ENCODE results near the gene LILRA1.
"Not testable (repeated sequence)": the region's sequence is repeated elsewhere in the genome, so short reads cannot be mapped to it uniquely, and the experiment has no call there.

LILRA1 gene

DNA sequence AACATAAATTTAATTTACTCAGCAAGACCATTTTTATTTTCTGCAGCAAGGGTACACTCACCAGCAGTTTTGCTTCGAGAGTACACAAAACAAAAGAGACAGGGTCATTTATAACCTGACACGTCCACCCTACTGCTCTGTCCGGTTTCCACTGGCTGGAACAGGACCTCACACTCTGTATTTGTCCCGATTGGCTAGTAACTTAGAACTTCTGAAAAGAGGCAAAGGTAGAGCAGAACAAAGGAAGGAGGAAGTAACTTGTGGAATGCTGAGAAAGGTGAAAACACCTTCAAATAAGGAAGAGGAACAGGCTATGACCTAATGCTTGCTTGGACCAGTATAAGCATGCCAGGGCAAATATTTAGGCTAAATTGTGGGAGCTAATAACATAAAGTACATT lies 34.5 kb downstream of the LILRA1 start:
- DNase-seq, result not testable (repeated sequence)

DNA sequence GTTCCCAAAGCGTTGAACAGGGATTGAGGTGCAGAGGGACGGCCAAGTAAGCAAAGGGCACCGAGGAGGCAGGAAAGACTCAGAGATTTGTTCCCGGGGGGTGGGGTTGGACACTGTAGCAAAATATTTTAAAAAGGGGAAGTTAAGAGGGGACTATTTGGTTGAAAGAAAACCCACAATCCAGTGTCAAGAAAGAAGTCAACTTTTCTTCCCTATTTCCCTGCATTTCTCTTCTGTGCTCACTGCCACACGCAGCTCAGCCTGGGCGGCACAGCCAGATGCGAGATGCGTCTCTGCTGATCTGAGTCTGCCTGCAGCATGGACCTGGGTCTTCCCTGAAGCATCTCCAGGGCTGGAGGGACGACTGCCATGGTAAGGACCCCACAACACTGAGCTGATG lies 36.8 kb downstream of the LILRA1 start, which contains the start of gene LILRB1:
LILRB1 (plus strand) TSS at position 223 of the 400 bp plus-strand sequence. CDS start 590 bp downstream, outside the sequence.
- DNase-seq, result not testable (repeated sequence)

DNA sequence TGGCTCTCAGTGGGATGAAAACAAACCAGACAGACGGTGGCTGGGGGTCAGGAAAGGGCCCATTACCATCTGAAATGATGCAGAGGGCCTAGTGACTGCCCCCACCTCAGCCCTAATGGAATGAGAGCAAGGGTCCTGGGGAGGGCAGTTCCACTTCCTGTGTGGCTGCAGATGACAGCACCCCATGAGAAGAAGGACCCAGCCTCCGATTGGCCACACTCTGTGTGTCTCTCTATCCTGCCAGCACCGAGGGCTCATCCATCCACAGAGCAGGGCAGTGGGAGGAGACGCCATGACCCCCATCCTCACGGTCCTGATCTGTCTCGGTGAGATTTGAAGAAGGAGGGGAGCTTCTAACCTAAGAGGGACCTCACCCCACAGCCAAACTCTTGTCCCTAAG lies 37.4 kb downstream of the LILRA1 start:
- DNase-seq, result no peak

DNA sequence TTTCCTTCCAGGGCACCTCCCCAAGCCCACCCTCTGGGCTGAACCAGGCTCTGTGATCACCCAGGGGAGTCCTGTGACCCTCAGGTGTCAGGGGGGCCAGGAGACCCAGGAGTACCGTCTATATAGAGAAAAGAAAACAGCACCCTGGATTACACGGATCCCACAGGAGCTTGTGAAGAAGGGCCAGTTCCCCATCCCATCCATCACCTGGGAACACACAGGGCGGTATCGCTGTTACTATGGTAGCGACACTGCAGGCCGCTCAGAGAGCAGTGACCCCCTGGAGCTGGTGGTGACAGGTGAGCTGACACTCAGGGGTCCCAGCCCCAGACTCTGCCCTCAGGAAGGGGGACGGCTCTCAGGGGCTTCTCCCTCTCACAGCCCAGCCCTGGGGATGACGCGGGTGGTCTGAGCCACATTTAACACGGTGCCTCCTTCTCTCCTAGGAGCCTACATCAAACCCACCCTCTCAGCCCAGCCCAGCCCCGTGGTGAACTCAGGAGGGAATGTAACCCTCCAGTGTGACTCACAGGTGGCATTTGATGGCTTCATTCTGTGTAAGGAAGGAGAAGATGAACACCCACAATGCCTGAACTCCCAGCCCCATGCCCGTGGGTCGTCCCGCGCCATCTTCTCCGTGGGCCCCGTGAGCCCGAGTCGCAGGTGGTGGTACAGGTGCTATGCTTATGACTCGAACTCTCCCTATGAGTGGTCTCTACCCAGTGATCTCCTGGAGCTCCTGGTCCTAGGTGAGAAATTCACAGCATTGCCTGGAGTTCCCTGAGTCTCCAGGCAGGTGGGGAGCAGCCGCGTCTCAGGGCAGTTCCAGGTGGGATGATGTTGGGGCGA lies 38.3 kb downstream of the LILRA1 start:
- DNase-seq, result not testable (repeated sequence)

DNA sequence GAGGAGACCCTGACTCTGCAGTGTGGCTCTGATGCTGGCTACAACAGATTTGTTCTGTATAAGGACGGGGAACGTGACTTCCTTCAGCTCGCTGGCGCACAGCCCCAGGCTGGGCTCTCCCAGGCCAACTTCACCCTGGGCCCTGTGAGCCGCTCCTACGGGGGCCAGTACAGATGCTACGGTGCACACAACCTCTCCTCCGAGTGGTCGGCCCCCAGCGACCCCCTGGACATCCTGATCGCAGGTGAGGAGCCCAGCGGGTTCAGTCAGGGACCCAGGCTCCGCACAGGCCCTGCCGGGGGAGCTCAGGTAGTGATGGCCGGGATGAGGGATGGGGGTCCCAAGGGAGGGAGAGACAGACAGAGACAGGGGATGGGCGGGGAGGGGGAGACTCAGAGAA lies 39.1 kb downstream of the LILRA1 start:
- not testable (repeated sequence) for DNase-seq

DNA sequence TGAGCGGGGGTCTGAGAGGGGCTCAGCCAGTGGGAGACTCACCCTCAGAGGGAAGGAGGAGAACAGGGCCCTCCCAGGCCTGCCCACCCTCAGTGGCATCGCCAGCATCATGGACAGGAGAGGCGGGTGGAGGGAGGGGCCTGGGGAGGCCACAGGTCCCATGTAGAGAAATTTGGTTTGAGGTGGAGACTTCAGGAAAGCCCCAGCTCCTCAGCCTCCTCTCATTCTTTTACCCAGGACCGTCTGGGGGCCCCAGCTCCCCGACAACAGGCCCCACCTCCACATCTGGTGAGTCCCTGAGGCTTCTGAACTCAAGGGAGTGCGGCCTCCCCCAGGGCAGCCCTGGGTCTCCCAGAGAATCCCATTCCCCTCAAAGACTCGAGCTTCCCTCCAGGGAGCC lies 40.0 kb downstream of the LILRA1 start:
- no peak for DNase-seq

DNA sequence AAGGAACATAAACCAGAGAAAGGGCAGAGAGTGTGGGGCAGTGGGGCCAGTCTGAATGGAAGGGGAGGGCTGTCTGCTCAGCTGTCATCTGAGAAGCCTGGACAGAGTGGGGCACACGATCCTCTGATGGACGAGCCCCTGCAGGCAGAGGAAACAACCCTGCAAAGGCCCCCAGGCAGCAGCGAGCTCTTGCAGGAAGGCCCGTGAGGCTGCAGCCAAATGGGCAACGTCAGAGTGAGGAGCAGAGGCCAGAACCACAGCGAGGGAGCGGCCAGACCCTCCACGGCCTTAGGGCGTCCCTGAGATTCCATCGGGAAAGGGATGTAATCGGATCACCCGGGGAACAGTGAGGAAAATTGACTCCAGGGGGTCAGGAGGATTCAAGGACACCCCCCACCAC lies 42.6 kb downstream of the LILRA1 start:
- DNase-seq, result not testable (repeated sequence)

DNA sequence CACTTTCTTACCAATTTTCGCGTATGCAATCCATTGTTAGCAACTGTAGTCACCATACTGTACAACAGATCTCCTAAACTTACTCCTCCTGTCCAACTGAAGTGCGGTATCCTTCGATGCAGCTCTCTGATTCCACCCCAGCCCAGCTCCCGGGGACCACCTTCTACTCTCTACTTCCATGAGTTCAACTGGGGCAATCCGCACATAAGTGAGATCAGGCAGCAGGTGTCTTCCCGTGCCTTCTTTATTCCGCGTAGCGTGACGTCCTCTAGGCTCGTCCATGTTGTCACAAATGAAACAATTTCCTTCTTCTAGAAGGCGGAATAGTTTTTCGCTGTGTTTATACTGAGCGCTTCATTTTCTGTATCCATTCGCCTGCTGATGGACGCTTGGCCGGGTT lies 45.3 kb downstream of the LILRA1 start:
- no peak for DNase-seq

DNA sequence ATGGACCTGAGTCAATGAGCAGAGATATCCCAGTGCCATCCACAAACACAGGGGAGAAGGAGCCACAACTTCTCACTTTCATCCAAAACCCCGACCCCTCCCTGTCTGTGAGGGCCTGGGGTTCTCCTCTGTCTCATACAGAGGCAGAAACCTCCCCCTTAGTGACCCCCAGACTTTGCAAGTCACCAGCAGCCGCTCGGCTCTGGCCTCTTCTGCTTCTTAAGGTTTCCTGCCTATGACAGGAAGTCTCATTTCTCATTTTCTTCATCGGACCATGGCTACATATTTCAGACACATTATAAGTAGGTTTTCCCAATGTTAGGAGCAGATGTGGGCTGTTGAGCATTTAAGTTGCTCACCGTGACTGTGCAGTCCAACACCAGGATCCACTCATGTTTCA lies 49.5 kb downstream of the LILRA1 start:
- not testable (repeated sequence) for DNase-seq

DNA sequence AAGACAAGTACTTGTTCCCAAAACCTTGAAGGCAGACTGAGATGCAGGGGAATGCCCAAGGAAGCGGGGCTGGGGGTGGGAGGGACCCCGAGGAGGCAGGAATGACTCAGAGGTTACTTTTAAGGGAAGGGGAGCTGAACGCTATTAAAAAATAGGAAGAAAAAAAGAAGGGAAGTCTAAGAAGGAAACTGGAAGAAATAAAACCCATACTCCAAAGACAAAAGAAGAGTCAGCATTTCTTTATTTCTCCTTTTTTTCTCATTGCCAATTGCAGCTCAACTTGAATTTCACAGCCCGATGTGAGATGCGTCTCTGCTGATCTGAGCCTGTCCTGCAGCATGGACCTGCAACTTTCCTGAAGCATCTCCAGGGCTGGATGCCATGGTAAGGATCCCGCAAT lies 50.2 kb downstream of the LILRA1 start:
- not testable (repeated sequence) for DNase-seq

DNA sequence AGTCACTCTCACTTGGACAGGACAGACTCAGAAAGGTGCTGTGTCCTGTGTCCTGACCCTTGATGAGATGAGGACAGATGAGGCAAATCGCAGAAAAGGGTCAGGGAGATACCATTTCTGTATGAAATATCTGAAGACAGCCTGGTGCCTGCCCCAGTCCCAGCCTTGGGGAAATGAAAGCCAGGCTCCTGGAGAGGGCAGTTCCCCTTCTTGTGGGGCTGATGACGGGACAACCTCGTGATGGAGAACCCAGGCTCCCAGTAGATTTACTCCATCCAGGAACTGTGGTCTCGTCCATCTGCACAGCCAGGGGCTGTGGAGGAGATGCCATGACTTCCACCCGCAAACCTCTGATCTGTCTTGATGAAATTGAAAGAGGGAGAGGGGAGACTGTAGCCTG lies 50.6 kb downstream of the LILRA1 start:
- no peak for DNase-seq

DNA sequence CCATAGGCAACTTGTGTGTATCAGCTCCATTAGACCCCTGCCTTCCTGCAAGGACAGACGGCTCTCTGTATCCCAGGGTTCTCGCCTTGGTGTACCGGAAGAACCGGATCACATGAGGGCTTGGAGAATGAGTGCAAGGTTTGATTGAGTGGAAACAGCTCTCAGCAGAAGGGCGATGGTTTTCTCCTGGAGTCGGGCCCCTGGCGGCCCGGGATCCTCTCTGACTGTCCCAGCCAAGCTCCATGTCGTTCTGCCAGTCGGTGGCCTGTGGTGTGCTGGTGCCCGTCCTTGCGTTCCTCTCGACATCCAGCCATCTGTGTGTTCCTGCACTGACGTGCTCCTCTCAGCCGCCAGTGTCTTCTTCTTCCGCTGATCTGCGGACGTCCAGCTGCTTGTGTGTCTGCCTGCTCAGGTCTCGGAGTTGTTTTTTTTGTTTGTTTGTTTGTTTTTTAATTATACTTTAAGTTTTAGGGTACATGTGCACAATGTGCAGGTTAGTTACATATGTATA lies 53.0 kb downstream of the LILRA1 start:
- no peak for DNase-seq

DNA sequence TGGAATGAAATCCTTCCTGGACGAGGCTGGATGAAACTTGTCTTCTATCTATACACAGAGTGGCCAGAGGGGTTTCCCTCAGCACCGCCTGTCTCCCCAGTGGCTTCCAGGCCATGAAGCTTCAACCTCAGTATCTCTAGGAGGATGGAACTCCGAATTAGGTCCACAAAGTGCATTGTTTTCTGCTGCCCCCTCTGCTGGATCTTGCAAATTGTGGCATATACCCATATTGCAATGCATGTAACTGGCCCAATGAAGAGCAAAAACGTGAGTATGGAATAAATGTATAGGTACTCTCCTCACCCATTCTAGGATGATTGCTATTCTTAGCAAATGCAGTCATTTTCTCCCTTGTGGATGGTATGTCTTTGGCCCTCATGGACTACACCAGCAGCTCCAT lies 54.7 kb downstream of the LILRA1 start:
- no peak for DNase-seq

DNA sequence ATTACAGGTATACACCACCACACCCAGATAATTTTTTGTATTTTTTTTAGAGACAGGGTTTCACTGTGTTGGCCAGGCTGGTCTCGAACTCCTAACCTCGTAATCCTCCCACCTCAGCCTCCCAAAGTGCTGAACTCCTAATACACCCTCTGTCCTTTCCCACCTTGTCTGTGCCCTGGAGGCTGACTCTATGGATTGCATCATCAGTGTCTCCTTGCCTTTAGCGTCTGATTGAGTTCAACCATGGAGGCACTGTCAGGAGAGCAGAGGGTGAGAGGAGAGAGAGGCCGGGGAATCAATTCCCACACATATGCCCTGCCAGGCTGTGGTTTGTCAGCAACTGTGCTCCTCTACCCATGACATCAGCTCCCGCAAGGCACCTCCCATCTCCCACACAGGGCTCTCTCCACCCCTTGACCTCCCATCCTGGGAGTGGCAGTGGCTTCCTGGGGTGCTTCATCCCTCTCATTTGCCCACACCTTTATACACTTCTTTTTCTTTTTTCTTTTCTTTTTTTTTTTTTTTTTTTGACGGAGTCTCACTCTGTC lies 56.8 kb downstream of the LILRA1 start:
- DNase-seq, result no peak
